Inflammatory macrophage (primary cell): Measurements from ENCODE around the gene NEBL.
A peak's percentile ranks its signal among the peaks of the same experiment; 100 is the strongest.

Source experiments
- DNase-seq, 2 donors: peaks; one replicate each; pipeline ENCODE4 v3.0.0-alpha.2; 2020 to 2022

NEBL gene

DNA sequence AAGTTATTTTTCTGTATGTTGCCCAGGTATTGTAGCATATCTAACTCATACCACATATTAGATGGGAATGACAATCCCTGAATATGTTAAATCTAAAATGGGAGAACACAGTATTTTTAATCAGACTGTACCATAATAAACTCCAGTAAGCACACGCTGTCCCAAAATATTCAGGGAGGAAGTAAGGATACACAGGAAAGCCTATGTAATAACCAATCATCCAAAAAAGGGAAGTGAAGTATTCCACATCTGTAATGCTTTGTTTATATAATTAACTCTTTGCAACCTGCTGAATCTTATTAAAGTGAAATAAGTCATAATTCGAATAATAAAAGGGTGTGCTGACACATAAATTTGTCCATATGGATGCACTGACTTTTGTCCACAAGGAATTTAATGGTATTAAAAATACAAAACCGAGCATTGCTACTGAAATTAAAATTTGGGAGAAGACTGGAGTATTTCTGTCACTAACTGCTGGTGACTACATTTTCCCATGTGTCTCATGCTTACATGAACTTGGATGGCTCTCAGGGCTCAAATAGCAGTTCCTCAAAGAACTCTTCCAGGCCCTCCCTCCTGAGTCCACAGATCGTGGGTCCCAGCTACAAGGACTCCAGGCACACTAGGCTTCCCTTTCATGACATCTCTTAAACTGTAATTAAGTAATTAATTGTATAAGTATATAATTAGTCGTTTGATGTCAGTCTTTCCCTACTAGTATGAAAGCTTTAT is 120.6 kb downstream of the NEBL start:
- peak in 1 of 2 donors; percentile 41 for DNase-seq

DNA sequence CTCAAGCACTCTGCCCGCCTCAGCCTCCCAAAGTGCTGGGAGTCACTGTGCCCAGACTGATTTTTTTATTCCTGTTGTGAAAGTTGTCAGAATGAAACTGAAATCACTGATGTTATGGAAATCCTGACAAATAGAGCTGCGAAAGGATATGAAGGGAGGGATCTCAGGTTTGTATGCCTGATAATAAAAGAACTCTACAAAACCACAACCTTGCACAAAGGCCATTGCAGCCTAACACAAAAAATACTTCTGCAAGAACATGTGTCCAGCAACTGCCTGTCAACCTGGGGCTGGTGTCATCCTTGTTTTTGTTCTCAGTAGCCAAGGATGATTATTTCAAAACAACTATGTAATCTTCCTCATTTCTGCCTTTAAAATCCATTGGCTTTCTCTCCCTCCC is 126.1 kb downstream of the NEBL start:
- DNase-seq: peak; percentile 22 to 45

DNA sequence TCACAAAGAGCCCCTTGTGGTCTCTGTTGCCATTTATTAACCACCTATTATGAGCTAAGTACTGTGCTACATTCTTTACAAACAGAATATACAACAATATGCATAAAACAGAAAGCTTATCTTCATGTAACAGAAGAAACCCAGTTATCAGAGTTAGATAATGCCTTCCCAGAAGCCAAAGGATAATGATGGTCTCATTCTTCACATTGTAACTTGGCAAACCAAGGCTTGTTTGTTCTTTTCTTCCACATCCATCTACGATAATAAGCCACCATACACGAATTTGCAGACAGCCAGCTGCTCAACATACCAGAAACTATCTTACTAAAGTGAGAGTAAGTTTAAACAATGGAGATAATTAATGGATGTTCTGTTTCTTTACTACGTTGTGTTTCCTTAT is 127.6 kb downstream of the NEBL start:
- no peak for DNase-seq

DNA sequence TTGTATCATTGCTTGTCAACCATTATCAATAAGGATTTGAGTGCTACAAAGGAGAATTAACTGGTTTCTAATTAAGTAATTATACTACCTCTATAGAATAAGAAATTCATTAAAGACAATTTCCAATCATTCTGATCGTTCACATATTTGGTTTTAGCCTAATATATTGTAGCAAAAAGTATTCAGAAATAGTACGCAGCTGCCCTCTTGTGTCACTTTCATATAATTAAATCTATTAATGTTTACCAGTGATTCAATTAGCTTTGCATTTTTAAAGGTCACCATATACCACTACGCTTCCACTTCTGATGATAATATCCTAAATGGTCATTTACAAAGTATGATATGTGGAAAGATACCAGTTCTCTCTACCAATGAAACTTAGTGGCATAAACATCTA is 128.3 kb downstream of the NEBL start:
- DNase-seq: peak in 1 of 2 donors; percentile 18

DNA sequence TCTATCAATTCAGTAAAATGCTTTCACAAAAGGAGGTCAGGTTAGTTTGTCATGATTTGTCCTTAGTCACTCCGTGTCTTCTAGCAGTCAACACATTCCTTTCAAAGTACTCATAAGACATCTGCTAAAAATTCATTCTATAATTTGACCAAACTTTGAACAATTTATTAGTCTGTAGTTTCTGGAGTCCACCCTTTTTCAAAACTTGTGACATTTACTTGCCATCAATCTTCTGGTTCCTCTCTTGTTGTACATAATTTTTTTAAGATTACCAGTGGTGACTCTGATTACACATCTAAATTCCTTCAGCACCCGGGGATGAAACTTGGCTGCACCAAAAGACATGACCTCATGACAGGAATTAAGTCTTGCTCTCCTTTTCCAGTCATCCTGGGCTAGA is 130.1 kb downstream of the NEBL start:
- no peak for DNase-seq

DNA sequence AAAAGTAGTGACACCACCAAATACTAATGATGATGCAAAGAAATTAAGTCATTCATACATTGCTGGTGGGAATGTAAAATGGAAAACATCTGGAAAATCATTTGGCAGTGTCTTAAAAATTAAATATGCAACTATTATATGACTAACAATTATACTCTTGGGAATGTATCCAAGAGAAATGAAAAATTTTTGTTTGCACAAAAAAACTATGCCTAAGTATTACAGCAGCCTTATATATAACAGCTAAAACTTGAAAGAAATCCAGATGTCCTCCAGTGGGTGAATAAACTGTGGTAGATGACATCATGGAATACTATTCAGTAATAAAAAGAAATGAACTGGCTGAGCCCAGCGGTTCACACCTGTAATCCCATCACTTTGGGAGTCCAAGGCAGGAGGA is 132.0 kb downstream of the NEBL start:
- DNase-seq: no peak

DNA sequence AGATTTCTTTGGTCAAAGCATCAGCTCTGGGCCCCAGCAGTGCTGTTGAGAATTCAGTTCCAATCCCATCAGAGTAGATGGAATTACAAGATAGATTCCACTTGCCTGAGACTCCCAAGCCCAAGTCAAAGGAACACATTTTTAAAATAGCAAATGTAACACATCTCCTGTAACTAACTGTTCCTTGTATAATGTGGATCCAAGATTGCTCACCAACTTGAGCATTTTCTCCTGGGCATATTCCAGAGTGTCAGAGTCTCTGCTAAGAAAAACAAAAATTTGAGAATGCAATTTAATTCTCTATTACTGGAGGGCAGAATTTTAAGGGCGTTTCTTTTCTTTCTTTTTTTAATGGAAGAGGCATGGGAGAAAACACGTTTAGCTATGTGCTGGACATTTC is 136.7 kb downstream of the NEBL start:
- DNase-seq: no peak

DNA sequence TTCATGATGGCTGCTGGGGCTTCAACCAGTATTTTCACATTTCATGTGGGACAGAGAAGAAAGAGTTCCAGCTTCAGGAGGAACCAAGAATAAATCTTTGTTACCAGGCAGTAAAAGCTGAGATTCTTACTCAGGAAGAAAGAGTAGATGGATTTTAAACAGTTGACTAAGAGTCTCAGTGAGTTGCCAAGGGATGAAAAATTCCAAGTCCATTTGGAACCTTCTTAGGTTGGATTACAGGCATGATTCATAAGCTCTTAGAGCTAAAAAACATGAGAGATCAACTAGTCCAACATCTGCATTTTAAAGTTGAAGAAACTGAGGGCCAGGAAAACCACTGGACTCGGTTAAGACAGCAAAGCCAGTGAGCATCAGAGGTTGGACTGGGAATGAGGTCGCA is 148.6 kb downstream of the NEBL start:
- no peak for DNase-seq

DNA sequence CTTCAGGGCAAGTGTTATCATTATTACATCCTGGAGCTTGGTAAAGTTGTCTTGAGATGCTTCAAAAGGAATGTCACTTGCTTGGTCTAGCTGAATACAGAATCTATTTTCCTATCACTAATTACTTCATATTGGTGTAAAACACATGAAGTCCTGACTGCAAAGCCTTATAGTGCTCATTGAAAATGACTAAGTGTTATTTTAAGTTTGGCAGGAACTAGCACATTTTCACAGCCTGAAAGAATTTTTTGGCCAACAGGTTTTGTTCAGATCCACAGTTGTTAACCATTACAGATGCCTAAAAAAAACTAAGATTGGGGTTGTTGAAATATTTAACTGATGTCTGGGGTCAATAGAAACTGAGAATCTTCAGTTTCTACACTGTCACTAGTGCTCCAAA is 149.3 kb downstream of the NEBL start:
- DNase-seq: no peak

DNA sequence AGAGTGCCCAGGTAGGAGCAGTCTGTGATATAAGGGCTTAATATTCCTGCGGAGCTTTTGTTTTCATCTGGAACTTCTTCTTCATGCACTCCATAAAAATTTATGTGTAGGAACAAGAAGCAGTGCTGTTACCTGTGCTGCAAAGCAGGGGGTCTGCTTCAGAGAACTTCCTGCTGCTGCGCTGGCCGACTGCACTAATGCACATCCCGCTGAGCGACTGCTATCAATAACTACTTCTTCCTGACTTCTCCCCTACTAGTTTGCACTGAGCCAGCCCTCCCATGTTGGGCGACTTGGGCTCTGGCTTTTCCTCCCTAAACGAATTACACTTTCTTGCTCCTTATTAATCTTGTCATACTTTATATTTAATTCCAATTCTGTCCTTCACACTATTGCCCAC is 150.3 kb downstream of the NEBL start:
- no peak for DNase-seq

DNA sequence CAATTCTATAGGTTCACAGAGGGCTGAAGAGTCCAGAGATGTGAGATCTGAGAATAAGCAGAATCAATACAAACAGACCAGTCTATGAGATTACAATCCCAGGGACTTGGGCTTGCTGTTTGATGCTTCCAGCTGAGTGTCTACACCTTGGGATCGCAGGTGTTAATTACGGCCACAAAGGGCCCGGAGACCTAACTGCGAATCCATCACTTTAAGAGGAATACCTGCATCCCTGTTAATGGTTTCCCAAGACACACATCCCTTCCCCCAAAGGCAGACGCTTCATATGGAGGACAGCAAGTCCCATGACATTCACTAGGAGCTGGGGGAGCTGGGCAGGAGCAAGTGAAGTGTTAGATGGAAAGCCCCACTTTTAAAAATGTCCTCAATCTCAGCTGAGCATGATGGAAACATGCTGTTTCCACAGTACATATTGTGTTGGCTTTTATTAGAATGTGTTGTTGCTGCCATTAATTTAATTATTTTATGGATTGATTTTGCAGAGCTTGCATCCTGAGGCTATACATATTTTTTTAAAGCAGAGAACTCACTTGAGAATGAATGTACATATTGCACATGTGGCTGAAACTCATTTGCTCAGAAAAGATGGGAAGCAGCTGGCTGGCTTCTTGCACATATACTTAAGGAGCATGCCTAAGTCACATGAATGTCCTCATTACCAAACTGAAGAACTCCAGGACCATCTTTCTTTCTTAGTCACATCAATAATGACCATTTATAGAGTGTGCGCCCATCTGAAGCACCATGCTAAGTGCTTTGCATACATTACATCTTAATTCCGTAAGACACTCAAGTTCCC is 151.3 kb downstream of the NEBL start:
- no peak for DNase-seq

DNA sequence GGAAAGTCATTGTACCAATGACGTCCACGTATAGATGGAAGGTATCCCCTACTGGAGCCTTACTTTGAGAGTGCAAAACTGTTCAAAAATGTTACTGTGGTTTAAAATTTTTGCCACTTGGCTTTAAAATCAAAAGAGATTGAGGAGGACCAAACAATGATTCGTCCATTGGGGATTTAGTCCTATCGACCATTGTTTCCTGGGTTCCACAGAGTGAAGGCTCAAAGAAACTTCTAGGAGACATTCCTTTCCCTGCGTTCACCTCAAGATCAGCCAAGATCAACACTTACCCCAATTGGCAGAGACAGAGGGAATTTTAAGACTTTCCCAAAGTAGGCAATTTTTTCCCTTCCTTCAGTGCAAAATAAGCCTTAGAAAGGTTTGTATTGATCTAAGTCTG is 152.3 kb downstream of the NEBL start:
- DNase-seq: no peak

DNA sequence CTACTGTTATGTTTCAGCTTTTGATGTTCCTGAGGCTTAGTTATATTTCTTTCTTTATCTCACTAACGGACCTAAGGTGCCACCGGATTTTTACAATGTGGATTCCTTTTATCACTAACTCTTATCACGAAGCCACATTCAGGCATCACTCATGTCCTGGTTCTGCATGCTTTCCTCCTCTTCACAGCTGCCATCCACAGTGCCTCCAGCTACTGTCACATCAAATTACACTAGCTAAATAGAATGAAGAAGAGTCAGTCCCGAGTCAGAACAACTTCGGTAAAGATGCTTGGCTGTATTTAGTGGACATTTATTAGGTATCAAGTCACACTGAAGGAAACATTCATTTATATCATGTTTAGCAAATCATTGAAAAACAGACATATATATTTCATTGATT is 153.2 kb downstream of the NEBL start:
- no peak for DNase-seq

DNA sequence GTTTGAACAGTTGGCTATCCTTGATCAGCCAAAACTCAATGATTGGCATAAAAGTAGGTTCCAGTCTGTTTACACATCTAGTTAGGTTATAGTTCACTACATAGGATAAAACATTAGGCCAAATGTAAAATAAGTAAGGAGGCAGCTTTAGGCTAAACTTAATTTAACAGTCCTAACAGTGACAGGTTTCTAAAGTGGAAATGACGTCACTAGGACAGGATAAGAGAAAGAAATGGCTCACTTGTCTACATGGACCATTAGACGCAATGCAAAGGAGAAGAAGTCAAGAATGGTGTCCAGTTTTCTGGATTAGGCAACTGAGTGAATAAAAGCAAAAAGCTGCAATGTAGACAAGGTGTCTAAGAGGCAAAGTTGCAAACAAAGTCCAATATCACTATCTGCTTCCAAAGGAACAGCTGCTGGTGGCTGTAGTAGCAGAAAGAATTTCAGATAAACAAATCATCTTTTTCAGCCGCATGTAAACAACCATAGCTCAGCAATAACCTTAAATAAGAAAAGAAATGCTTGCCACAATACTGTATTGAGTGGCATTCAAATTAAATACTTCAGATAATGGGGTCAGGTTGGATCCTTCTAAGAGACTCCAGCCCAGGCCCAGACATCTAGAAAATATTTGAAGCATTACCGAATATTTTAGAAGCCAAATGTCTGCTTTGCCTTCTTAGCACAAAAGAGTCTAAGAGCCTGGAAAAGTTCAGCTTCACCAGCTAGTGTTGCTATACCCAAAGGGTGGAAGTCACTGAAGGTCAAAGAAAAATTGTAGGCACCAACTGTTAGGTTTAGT is 154.2 kb downstream of the NEBL start:
- DNase-seq: no peak

DNA sequence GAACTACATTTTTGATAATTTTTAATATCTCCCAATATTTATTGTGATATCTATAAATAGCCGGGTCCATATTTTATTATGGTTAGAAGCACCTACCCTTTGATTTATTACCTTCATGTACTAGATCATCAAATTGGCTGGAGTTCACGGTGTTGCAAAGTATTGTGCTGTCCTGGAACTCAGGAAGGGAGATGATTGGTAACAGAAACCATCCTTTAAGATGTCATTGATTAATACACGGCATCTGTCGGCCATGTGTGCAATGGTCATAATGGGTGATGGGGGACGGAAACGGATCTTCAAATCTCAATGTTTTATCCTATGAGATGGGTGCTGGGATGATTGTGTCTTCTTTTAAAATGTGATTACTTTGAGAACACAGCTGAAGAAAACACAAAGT is 157.0 kb downstream of the NEBL start:
- no peak for DNase-seq

DNA sequence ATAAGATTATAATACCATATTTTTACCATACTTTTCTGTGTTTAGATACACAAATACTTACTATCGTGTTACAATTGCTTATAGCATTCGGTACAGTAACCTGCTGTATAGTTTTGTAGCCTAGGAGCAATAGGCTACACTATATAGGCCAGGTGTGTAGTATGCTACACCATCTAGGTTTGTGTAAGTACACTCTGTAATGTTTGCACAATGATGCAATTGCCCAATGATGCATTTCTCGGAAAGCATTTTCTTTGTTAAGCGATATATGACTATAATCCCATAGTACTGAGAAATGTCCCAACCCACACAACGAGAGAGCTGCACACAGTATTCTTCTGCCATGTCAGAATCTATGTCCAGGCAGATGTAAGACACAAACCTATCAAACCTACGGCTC is 160.0 kb downstream of the NEBL start:
- DNase-seq: no peak
